NT2/D1 (cell line): ENCODE results near the gene VRK1.

Experiments used
- YY1 ChIP-seq: IDR thresholded peaks from 2 replicates; pipeline ENCODE4 v1.6.1; 2011; ENCODE audit not compliant: insufficient read length, insufficient read depth
- ZNF274 ChIP-seq: IDR thresholded peaks from 2 replicates; pipeline ENCODE4 v1.6.1; 2011; ENCODE audit warnings: mild to moderate bottlenecking, low read depth, low read length

DNA sequence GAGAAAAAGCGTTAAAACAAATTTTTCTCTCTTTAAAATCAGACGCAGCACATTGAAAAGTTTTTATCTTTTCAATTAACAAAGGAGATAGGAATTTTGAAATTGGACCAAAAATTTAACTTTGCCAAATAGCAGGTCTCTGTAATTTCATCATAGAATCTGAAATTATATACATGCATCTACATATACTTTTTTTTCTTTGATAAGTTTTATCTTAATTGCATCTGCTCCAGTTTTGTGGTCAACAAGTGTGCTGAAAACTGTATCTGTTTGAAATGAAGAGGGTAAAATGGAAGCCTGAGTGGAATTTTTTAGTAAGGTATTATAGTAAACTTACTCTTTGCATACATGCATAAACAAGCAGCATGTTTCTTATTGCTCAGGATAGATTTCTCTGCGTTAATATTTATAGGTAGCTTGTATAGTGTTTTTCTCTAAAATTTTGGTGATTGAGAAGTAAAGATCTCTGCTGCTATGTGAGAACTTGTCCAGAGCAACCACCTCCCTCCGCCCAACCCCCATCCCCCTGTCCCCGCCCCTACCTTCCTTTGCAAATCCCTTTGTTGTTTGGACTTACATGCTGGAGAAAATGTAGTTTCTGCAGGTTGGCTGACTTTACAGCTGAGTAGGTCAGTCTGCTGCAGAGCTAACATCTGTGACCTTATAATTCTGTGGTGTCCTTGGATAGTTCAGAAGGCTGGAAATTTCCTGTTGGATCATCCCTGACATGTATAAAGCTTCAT lies 64.6 kb downstream of the VRK1 start:
- no peak for TF ChIP-seq YY1
- no peak for TF ChIP-seq ZNF274
